HCT116 (cell line): Measurements from ENCODE around the gene FOS.

Experiments
- POLR2A ChIP-seq: IDR thresholded peaks from 2 replicates; pipeline ENCODE4 v1.7.0; 2011; ENCODE audit warnings: borderline replicate concordance; ENCODE audit not compliant: insufficient read depth, insufficient read length; ENCODE audit errors: extremely low read depth
- TF ChIP-seq, protein P1 (sequence below), 3 experiments: fragments of 200-600 bp in 1 of 3; sonication (generic) in 1 of 3; IDR thresholded peaks in 2 of 3; conservative IDR thresholded peaks in 1 of 3; 2 replicates each; pipeline ENCODE4 v1.5.1; 2012 to 2017; ENCODE audit warnings: low read depth in 2 of 3, low read length in 2 of 3, antibody characterized with exemption in 1 of 3, borderline replicate concordance in 1 of 3, control low read depth in 1 of 3, mild to moderate bottlenecking in 1 of 3, mixed read lengths in 1 of 3, mixed run types in 1 of 3, moderate library complexity in 1 of 3; ENCODE audit not compliant: insufficient read depth in 1 of 3
- TF ChIP-seq, protein P2 (sequence below): IDR thresholded peaks from 2 replicates; pipeline ENCODE4 v1.6.1; 2012

- TF ChIP-seq, protein P1, sequence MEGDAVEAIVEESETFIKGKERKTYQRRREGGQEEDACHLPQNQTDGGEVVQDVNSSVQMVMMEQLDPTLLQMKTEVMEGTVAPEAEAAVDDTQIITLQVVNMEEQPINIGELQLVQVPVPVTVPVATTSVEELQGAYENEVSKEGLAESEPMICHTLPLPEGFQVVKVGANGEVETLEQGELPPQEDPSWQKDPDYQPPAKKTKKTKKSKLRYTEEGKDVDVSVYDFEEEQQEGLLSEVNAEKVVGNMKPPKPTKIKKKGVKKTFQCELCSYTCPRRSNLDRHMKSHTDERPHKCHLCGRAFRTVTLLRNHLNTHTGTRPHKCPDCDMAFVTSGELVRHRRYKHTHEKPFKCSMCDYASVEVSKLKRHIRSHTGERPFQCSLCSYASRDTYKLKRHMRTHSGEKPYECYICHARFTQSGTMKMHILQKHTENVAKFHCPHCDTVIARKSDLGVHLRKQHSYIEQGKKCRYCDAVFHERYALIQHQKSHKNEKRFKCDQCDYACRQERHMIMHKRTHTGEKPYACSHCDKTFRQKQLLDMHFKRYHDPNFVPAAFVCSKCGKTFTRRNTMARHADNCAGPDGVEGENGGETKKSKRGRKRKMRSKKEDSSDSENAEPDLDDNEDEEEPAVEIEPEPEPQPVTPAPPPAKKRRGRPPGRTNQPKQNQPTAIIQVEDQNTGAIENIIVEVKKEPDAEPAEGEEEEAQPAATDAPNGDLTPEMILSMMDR (IDR thresholded peaks at IDR 0.05 in 2 of 3, conservative IDR thresholded peaks at IDR 0.05 in 1 of 3; ENCODE audit: borderline replicate concordance in 1 of 3, insufficient read depth in 1 of 3, low read depth in 2 of 3, low read length in 2 of 3), result no peak
- TF ChIP-seq, protein P2, sequence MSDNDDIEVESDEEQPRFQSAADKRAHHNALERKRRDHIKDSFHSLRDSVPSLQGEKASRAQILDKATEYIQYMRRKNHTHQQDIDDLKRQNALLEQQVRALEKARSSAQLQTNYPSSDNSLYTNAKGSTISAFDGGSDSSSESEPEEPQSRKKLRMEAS, result no peak
- no peak for TF ChIP-seq POLR2A
These were observed 20.4 kb upstream of the FOS start for GRCh38 chr14:75258079-75258802.
